Brain microvascular endothelial cell (primary cell): ENCODE measurements around the gene C21orf91.
"Not testable (repeated sequence)": the region's sequence is repeated elsewhere in the genome, so short reads cannot be mapped to it uniquely, and the experiment has no call there.

Experiments used
- DNase-seq: peaks from one replicate; pipeline ENCODE4 v3.0.0-alpha.2; 2020
- H3K27ac ChIP-seq: fragments of 250-450 bp; sonication (Bioruptor Pico); 2 replicates; pipeline ENCODE4 v1.5.1; 2020; ENCODE audit warnings: mild to moderate bottlenecking, moderate library complexity
- H3K27me3 ChIP-seq: fragments of 250-450 bp; sonication (Bioruptor Pico); replicated peaks from 2 replicates; pipeline ENCODE4 v1.5.1; 2020; ENCODE audit warnings: mild to moderate bottlenecking
- H3K36me3 ChIP-seq: fragments of 250-450 bp; sonication (Bioruptor Pico); replicated peaks from 2 replicates; pipeline ENCODE4 v1.5.1; 2020; ENCODE audit warnings: mild to moderate bottlenecking
- H3K4me3 ChIP-seq: 2 replicates; pipeline ENCODE4 v1.5.1; 2011; ENCODE audit warnings: low read depth, mild to moderate bottlenecking, control low read depth, low read length, moderate library complexity
- in situ Hi-C: cut with HindIII; loops from 2 replicates; pipeline ENCODE4 v1.10.0; 2017; ENCODE audit warnings: low sequenced_read_pairs, low pct_ligation_motif_present
- TF ChIP-seq, protein P1 (sequence below): IDR thresholded peaks from 2 replicates; pipeline ENCODE4 v1.5.1; 2011; ENCODE audit warnings: low read depth, mild to moderate bottlenecking, moderate library complexity, low read length, control low read depth, inconsistent platforms; ENCODE audit errors: missing control alignments

The C21orf91 gene

DNA sequence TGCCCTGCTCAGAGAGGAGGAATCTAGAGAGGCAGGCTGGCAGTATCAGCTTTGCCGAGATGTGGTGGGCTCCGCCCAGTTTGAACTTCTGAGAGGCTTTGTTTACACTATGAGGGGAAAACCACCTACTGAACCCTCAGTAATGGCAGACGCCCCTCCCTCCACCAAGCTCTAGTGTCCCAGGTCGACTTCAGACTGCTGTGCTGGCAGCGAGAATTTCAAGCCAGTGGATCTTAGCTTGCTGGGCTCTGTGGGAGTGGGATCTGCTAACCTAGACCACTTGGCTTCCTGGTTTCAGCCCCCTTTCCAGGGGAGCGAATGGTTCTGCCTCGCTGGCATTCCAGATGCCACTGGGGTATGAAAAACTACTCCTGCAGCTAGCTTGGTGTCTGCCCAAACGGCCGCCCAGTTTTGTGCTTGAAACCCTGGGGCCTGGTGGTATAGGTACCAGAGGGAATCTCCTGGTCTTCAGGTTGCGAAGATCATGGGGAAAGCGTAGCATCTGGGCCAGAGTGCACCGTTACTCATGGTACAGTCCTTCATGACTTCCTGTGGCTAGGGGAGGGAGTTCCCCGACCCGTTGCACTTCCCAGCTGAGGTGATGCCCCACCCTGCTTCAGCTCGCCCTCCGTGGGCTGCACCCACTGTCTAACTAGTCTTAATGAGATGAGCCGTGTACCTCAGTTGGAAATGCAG lies 43.6 kb downstream of the C21orf91 start:
- in situ Hi-C loops = no loop called here
- TF ChIP-seq, protein P1, sequence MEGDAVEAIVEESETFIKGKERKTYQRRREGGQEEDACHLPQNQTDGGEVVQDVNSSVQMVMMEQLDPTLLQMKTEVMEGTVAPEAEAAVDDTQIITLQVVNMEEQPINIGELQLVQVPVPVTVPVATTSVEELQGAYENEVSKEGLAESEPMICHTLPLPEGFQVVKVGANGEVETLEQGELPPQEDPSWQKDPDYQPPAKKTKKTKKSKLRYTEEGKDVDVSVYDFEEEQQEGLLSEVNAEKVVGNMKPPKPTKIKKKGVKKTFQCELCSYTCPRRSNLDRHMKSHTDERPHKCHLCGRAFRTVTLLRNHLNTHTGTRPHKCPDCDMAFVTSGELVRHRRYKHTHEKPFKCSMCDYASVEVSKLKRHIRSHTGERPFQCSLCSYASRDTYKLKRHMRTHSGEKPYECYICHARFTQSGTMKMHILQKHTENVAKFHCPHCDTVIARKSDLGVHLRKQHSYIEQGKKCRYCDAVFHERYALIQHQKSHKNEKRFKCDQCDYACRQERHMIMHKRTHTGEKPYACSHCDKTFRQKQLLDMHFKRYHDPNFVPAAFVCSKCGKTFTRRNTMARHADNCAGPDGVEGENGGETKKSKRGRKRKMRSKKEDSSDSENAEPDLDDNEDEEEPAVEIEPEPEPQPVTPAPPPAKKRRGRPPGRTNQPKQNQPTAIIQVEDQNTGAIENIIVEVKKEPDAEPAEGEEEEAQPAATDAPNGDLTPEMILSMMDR = no peak
- no peaks in the 10 kb centered on the region for H3K36me3 ChIP-seq
- H3K4me3 ChIP-seq = no peak overlapping the region
- no peaks in the 10 kb centered on the region for H3K27me3 ChIP-seq
- no peak overlapping the region for H3K27ac ChIP-seq
- no peak for DNase-seq

DNA sequence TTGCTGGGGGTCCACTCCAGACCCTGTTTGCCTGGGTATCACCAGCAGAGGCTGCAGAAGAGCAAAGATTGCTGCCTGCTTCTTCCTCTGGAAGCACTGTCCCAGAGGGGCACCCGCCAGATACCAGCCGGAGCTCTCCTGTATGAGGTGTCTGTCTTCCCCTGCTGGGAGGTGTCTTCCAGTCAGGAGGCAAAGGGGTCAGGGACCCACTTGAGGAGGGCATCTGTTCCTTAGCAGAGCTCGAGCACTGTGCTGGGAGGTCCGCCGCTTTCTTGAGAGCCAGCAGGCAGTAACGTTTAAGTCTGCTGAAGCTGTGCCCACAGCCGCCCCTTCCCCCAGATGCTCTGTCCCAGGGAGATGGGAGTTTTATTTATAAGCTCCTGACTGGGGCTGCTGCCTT lies 44.1 kb downstream of the C21orf91 start:
- DNase-seq, H3K4me3 ChIP-seq, in situ Hi-C loops, H3K36me3 ChIP-seq, H3K27ac ChIP-seq, H3K27me3 ChIP-seq: not testable (repeated sequence)

DNA sequence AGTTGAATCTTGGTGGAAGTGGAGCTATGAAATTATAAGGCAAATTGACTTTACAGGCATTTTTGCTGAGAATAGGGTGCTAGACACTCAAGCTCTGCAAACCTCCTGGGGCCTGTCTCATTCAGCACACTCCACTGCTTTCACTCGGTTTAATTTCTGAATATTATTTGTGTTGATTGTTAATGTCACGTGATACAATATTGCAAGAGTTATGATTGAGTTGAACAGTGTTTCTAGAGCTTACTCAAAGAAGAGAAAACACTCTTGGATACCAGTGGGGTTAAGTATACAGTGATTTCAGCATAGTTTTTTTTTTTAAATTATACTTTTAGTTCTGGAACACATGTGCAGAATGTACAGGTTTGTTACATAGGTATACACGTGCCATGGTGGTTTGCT lies 49.7 kb downstream of the C21orf91 start:
- no peak overlapping the region for H3K27ac ChIP-seq
- H3K36me3 ChIP-seq = no peaks in the 10 kb centered on the region
- no peak for DNase-seq
- no peak overlapping the region for H3K4me3 ChIP-seq
- no peaks in the 10 kb centered on the region for H3K27me3 ChIP-seq
- in situ Hi-C loops = no loop called here
- TF ChIP-seq, protein P1 = no peak

DNA sequence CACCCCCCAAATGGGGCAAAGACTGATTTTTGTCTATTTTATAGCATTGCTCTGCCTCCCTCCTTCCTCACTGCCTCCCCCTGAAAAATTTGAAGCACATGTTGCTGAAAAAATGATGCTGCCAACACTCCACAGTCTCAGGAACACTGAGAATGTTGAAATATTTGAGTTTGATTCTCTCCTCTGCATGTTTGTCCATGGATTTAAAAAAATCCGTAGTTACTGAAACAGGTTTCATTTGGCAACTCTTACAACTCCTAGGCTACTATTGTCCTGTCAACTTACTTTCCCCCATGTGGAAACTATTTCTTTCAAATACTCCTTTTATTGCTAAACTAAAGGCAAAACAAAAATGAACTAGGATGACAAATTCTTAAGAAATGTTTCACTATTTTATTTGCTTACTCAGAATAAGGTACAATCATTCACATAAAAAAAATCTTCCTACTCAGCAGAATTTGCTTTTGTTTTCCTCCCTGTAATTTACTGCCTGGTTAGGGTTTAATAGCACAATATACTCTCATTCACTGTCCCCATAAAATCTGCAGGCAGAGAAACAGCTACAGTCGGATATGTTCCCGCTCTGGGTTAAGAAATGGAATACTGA lies 50.2 kb downstream of the C21orf91 start:
- H3K27me3 ChIP-seq = no peaks in the 10 kb centered on the region
- TF ChIP-seq, protein P1 = no peak
- no peaks in the 10 kb centered on the region for H3K36me3 ChIP-seq
- H3K27ac ChIP-seq = no peak overlapping the region
- in situ Hi-C loops = no loop called here
- DNase-seq = no peak
- no peak overlapping the region for H3K4me3 ChIP-seq

DNA sequence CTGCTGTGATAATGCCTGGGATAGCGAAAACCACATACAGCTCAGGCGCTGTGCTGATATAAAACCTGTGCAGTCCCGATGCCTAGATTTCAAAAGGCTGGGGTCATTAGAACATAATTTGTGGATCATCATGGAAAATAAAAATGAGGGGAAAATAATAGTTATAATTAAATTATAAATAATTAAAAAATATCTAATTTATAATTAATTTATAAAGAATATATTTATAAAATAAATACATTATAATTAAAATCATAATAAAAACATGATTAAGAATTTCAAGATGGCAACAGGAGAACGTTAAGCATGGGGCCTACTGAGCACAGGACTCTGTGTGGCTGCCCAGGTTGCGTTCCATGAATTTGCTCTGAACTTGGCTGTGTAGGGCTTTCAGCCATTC lies 53.9 kb downstream of the C21orf91 start:
- Histone ChIP-seq H3K4me3 (no peak overlapping the region), H3K27me3 (no peaks in the 10 kb centered on the region), H3K36me3 (no peaks in the 10 kb centered on the region), H3K27ac (no peak overlapping the region)
- in situ Hi-C loops = no loop called here
- TF ChIP-seq, protein P1 = no peak
- DNase-seq = no peak

DNA sequence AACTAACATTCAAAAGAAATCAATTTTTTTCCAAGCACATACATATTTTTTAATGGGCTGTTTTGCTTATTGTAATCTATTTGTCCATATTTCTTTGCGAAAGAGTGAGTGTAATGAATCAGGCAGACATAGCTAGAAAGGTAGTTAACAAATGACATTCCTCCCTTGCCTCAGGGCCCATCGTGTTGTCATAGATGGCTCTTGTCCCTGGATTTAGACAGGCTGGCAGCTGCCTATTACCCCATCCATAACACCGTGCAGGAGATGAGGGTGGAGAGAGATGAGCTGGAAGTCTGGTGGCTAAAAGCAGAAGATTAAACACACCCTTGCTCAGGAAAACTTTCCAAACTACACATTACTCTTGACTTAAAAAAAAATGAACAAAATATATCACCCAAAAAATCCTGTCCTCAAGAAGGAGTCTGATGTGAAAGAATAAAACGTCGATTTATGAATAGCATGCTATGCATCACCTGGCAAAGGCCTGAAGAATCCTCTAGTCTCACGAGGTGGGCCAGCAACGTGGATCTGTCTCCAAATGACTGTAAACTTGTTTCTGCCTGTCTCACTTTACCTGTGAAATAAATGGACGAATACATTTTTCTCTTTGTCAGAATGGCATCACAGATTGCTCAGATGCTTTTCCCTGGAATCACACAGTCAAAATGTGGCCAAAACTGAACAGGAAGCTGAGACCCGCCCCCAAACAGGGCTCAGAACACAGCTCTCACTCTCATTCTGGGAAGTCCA lies 55.7 kb downstream of the C21orf91 start:
- in situ Hi-C loops = no loop called here
- no peak for DNase-seq
- Histone ChIP-seq H3K36me3 (no peaks in the 10 kb centered on the region), H3K27ac (no peak overlapping the region), H3K4me3 (no peak overlapping the region), H3K27me3 (no peaks in the 10 kb centered on the region)
- TF ChIP-seq, protein P1 = no peak
